ENCODE measurements around the gene COL4A1.

Gene COL4A1

GRCh38 chr13:110290826-110291225, 16.1 kb downstream of the COL4A1 start:
- Histone ChIP-seq H3K36me3 (replicated peaks; ENCODE audit: insufficient read depth, low read length) (no peaks in the 10 kb centered on the region), H3K79me2 (ENCODE audit: low read length) (no peaks in the 10 kb centered on the region), H3K27me3 (replicated peaks; ENCODE audit: insufficient read depth, low read length) (no peaks in the 10 kb centered on the region), H3F3A (ENCODE audit: insufficient read depth, low read length) (no peaks in the 10 kb centered on the region), H4K20me1 (ENCODE audit: insufficient read depth, low read length) (no peaks in the 10 kb centered on the region), H3K9ac (ENCODE audit: low read length) (no peak overlapping the region), H3K4me2 (ENCODE audit: low read depth, low read length) (no peak overlapping the region), H3K9me2 (replicated peaks; ENCODE audit: insufficient read depth, low read length) (no peaks in the 10 kb centered on the region), H3K27ac (ENCODE audit: low read length) (no peak overlapping the region), H3K4me1 (ENCODE audit: low read length) (no peaks in the 10 kb centered on the region), H3K9me3 (replicated peaks; ENCODE audit: insufficient read depth, low read length) (no peaks in the 10 kb centered on the region), H3K4me3 (ENCODE audit: low read length) (no peak overlapping the region), H2AFZ (ENCODE audit: low read length) (no peak overlapping the region)
- DNase-seq, result no peak
- TF ChIP-seq EZH2 (optimal IDR thresholded peaks at IDR 0.05; ENCODE audit: low read depth, low read length) (no peak), EZH2phosphoT487 (IDR thresholded peaks at IDR 0.05; ENCODE audit: low read length) (no peak), CTCF (IDR thresholded peaks at IDR 0.05; ENCODE audit: low read length) (no peak)

GRCh38 chr13:110290153-110290552, 16.8 kb downstream of the COL4A1 start:
- Histone ChIP-seq H3K4me1 (ENCODE audit: low read length) (no peaks in the 10 kb centered on the region), H4K20me1 (ENCODE audit: insufficient read depth, low read length) (no peaks in the 10 kb centered on the region), H3K9me2 (replicated peaks; ENCODE audit: insufficient read depth, low read length) (no peaks in the 10 kb centered on the region), H3K4me3 (ENCODE audit: low read length) (no peak overlapping the region), H3K79me2 (ENCODE audit: low read length) (no peaks in the 10 kb centered on the region), H2AFZ (ENCODE audit: low read length) (no peak overlapping the region), H3K4me2 (ENCODE audit: low read depth, low read length) (no peak overlapping the region), H3K27me3 (replicated peaks; ENCODE audit: insufficient read depth, low read length) (no peaks in the 10 kb centered on the region), H3K9ac (ENCODE audit: low read length) (no peak overlapping the region), H3K36me3 (replicated peaks; ENCODE audit: insufficient read depth, low read length) (no peaks in the 10 kb centered on the region), H3K9me3 (replicated peaks; ENCODE audit: insufficient read depth, low read length) (no peaks in the 10 kb centered on the region), H3K27ac (ENCODE audit: low read length) (no peak overlapping the region), H3F3A (ENCODE audit: insufficient read depth, low read length) (no peaks in the 10 kb centered on the region)
- TF ChIP-seq CTCF (IDR thresholded peaks at IDR 0.05; ENCODE audit: low read length) (no peak), EZH2 (optimal IDR thresholded peaks at IDR 0.05; ENCODE audit: low read depth, low read length) (no peak), EZH2phosphoT487 (IDR thresholded peaks at IDR 0.05; ENCODE audit: low read length) (no peak)
- no peak for DNase-seq

GRCh38 chr13:110289661-110290060, 17.3 kb downstream of the COL4A1 start:
- no peaks in the 10 kb centered on the region for H3K27me3 ChIP-seq (replicated peaks; ENCODE audit: insufficient read depth, low read length)
- no peak overlapping the region for H3K27ac ChIP-seq (ENCODE audit: low read length)
- no peak overlapping the region for H2AFZ ChIP-seq (ENCODE audit: low read length)
- no peaks in the 10 kb centered on the region for H3K9me2 ChIP-seq (replicated peaks; ENCODE audit: insufficient read depth, low read length)
- DNase-seq, result no peak
- H3K9me3 ChIP-seq (replicated peaks; ENCODE audit: insufficient read depth, low read length), result no peaks in the 10 kb centered on the region
- TF ChIP-seq EZH2phosphoT487 (IDR thresholded peaks at IDR 0.05; ENCODE audit: low read length) (no peak), CTCF (IDR thresholded peaks at IDR 0.05; ENCODE audit: low read length) (no peak), EZH2 (optimal IDR thresholded peaks at IDR 0.05; ENCODE audit: low read depth, low read length) (no peak)
- H3K4me2 ChIP-seq (ENCODE audit: low read depth, low read length), result no peak overlapping the region
- no peaks in the 10 kb centered on the region for H3K79me2 ChIP-seq (ENCODE audit: low read length)
- H3K4me3 ChIP-seq (ENCODE audit: low read length), result no peak overlapping the region
- H3F3A ChIP-seq (ENCODE audit: insufficient read depth, low read length), result no peaks in the 10 kb centered on the region
- no peaks in the 10 kb centered on the region for H3K4me1 ChIP-seq (ENCODE audit: low read length)
- H4K20me1 ChIP-seq (ENCODE audit: insufficient read depth, low read length), result no peaks in the 10 kb centered on the region
- H3K9ac ChIP-seq (ENCODE audit: low read length), result no peak overlapping the region
- H3K36me3 ChIP-seq (replicated peaks; ENCODE audit: insufficient read depth, low read length), result no peaks in the 10 kb centered on the region

Data from MM.1S (cell line).